Measurements from ENCODE around the gene SCUBE2. TPM values are rescaled to one million over a fixed set of nuclear protein-coding genes. Genes with fewer than 3 reads are reported as not detected.
"Not testable (repeated sequence)": the region's sequence is repeated elsewhere in the genome, so short reads cannot be mapped to it uniquely, and the experiment has no call there.

The SCUBE2 gene
- total RNA-seq, 8 experiments from 2014 or later: 0.94 to 25.4 (median 3.4) TPM

DNA sequence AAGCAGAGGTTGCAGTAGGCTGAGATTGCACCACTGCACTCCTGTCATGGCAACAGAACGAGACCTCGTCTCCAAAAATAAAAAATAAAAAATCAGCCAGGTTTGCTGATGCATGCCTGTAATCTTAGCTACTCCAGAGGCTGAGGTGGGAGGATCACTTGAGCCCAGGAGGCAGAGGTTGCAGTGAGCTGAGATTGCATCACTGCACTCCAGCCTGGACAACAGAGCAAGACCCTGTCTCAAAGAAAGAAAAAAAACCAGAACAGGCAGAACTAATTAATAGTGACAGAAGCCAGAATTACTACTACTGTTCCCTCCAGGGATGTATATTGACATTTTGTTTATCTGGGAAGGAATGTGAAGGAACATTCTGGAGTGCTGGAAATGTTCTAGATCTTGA is 7.1 kb upstream of the SCUBE2 start:
- H3K4me1 ChIP-seq (replicated peaks in 1 of 2); H3K4me3 ChIP-seq; H3K27ac ChIP-seq; in situ Hi-C loops (cut with MboI; ENCODE audit: low pct_unique_long_range_greater_than_20kb in 2 of 9, low sequenced_read_pairs in 9 of 9, unreplicated experiment in 9 of 9); ATAC-seq (replicated peaks in 6 of 8): not testable (repeated sequence)
- 28 to 100% (median 56%) methylated on average over 1 to 2 of the region's 2 CpGs; no CpG with 5 or more reads in 7 of the 10 experiments for WGBS, 10 experiments

DNA sequence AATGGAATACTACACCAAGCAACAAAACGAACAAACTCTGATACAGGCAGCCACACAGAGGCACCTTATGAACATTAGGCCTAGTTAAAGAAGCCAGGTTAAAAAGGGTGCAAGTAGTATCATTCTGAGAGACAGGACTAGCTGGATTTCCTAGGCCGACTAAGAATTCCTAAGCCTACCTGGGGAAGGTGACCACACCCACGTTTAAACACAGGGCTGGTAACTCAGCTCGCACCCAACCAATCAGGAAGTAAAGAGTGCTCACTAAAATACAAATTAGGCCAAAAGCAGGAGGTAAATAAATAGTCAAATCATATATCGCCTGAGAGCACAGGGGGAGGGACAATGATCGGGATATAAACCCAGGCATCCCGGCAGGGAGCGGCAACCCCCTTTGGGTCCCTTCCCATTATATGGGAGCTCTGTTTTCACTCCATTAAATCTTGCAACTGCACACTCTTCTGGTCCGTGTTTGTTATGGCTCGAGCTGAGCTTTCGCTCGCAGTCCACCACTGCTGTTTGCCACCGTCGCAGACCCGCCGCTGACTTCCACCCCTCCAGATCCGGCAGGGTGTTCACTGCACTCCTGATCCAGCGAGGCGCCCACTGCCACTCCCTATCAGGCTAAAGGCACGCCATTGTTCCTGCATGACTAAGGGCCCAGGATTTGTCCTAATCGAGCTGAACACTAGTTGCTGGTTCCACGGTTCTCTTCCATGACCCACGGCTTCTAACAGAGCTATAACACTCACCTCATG is 6.0 kb upstream of the SCUBE2 start:
- peaks cover 14 to 15% of the 10 kb centered on the region in 2 donors for H3K4me1 ChIP-seq (replicated peaks in 1 of 2)
- WGBS, 10 experiments: 73 to 100% (median 90%) methylated on average over 3 to 12 of the region's 23 CpGs; no CpG with 5 or more reads in 3 of the 10 experiments
- in situ Hi-C loops (cut with MboI; ENCODE audit: low pct_unique_long_range_greater_than_20kb in 2 of 9, low sequenced_read_pairs in 9 of 9, unreplicated experiment in 9 of 9); H3K4me3 ChIP-seq; ATAC-seq (replicated peaks in 6 of 8); H3K27ac ChIP-seq: not testable (repeated sequence)

DNA sequence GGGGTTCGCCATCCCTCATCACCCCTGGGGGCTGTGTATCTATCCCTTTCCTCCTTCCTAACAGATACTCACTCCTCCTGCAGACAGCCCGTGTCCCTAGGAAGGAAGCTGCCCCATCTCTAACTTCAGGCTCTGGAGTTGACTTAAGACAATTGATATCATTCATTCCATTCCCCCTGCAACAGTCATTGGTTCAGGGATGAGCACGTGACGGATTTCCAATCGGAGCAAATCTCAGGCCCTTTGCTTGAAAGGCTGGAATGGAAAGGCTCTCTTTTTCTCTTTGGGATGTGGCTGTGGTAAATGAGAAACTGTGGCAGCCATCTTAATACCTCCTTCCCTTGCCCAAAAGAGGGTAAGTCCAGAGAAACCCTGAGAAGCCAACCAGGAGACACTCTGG is 5.0 kb upstream of the SCUBE2 start:
- no peak for ATAC-seq (replicated peaks in 6 of 8)
- 46 to 100% (median 92%) methylated on average over 1 to 5 of the region's 5 CpGs for WGBS, 10 experiments
- H3K4me1 ChIP-seq (replicated peaks in 1 of 2): peaks cover 16 to 17% of the 10 kb centered on the region in 2 donors
- in situ Hi-C loops (cut with MboI; ENCODE audit: low pct_unique_long_range_greater_than_20kb in 2 of 9, low sequenced_read_pairs in 9 of 9, unreplicated experiment in 9 of 9): no loop called here
- H3K4me3 ChIP-seq: no peak overlapping the region
- H3K27ac ChIP-seq: no peak overlapping the region

- no peak for ATAC-seq (replicated peaks in 6 of 8)
- Histone ChIP-seq H3K27ac (no peak overlapping the region), H3K4me1 (replicated peaks in 1 of 2) (peaks cover 17 to 19% of the 10 kb centered on the region in 2 donors), H3K4me3 (no peak overlapping the region)
- WGBS, 10 experiments: 28 to 100% (median 89%) methylated on average over 1 to 9 of the region's 12 CpGs; no CpG with 5 or more reads in 5 of the 10 experiments
- in situ Hi-C loops (cut with MboI; ENCODE audit: low pct_unique_long_range_greater_than_20kb in 2 of 9, low sequenced_read_pairs in 9 of 9, unreplicated experiment in 9 of 9): no loop called here
Observed at GRCh38 chr11:9095421-9095820, 4.0 kb upstream of the SCUBE2 start.

- no peak overlapping the region for H3K27ac ChIP-seq
- in situ Hi-C loops (cut with MboI; ENCODE audit: low pct_unique_long_range_greater_than_20kb in 2 of 9, low sequenced_read_pairs in 9 of 9, unreplicated experiment in 9 of 9): no loop called here
Observed at GRCh38 chr11:9094420-9094819, 3.0 kb upstream of the SCUBE2 start.

GRCh38 chr11:9092853-9093778 is 1.7 kb upstream of the SCUBE2 start:
- WGBS, 10 experiments: 11 to 97% (median 41%) methylated on average over 2 to 7 of the region's 10 CpGs; no CpG with 5 or more reads in 1 of the 10 experiments
- H3K4me1 ChIP-seq (replicated peaks in 1 of 2): peaks cover 17 to 19% of the 10 kb centered on the region in 2 donors
- ATAC-seq (replicated peaks in 6 of 8): peak in 5 of 8 experiments; percentile 55 to 68 (median 58)
- in situ Hi-C loops (cut with MboI; ENCODE audit: low pct_unique_long_range_greater_than_20kb in 2 of 9, low sequenced_read_pairs in 9 of 9, unreplicated experiment in 9 of 9): no loop called here
- no peak overlapping the region for H3K4me3 ChIP-seq
- no peak overlapping the region for H3K27ac ChIP-seq

More at GRCh38 chr11:9094420-9094819, 3.0 kb upstream of the SCUBE2 start:
- no peak for ATAC-seq (replicated peaks in 6 of 8)
- 71 to 100% (median 88%) methylated on average over 1 to 5 of the region's 8 CpGs; no CpG with 5 or more reads in 6 of the 10 experiments for WGBS, 10 experiments
- no peak overlapping the region for H3K4me3 ChIP-seq
- peaks cover 17 to 19% of the 10 kb centered on the region in 2 donors for H3K4me1 ChIP-seq (replicated peaks in 1 of 2)

GRCh38 chr11:9092072-9092471 is 673 bp upstream of the SCUBE2 start:
- 40% methylated on average over 1 of the region's 4 CpGs; no CpG with 5 or more reads in 9 of the 10 experiments for WGBS, 10 experiments
- Histone ChIP-seq H3K4me1 (replicated peaks in 1 of 2) (peaks cover 17 to 19% of the 10 kb centered on the region in 2 donors), H3K27ac (no peak overlapping the region), H3K4me3 (no peak overlapping the region)
- in situ Hi-C loops (cut with MboI; ENCODE audit: low pct_unique_long_range_greater_than_20kb in 2 of 9, low sequenced_read_pairs in 9 of 9, unreplicated experiment in 9 of 9): no loop called here
- no peak for ATAC-seq (replicated peaks in 6 of 8)

GRCh38 chr11:9090488-9091043 is 833 bp downstream of the SCUBE2 start:
- WGBS, 10 experiments: 17 to 100% (median 55%) methylated on average over 1 to 8 of the region's 20 CpGs; no CpG with 5 or more reads in 4 of the 10 experiments
- in situ Hi-C loops (cut with MboI; ENCODE audit: low pct_unique_long_range_greater_than_20kb in 2 of 9, low sequenced_read_pairs in 9 of 9, unreplicated experiment in 9 of 9): no loop called here
- Histone ChIP-seq H3K4me1 (replicated peaks in 1 of 2) (peaks cover 17 to 19% of the 10 kb centered on the region in 2 donors), H3K4me3 (peak overlapping the region; percentile 31 to 40 (median 33)), H3K27ac (no peak overlapping the region)
- ATAC-seq (replicated peaks in 6 of 8): no peak

DNA sequence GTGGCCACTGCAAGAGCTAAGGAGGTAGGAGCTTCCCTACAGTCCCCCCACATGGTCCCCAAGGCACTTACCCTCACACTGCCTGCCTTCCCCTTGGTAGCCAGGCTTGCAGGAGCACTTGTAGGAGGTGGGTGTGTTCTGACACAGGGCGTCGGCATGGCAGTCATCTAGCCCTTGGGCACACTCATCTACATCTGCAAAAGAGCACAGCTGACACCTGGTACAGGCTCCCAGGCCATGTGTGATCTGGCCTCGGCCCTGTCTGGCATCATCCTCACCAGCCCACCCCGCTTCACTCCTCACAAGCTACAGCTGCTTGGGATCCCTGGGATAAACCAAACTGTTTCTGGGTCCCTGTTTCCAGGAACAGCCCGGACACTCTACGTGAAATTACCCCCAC is 1.8 kb downstream of the SCUBE2 start:
- peak in 3 of 8 experiments; percentile 84 to 90 (median 86) for ATAC-seq (replicated peaks in 6 of 8)
- WGBS, 10 experiments: 37 to 87% (median 73%) methylated on average over 2 to 6 of the region's 6 CpGs; no CpG with 5 or more reads in 5 of the 10 experiments

DNA sequence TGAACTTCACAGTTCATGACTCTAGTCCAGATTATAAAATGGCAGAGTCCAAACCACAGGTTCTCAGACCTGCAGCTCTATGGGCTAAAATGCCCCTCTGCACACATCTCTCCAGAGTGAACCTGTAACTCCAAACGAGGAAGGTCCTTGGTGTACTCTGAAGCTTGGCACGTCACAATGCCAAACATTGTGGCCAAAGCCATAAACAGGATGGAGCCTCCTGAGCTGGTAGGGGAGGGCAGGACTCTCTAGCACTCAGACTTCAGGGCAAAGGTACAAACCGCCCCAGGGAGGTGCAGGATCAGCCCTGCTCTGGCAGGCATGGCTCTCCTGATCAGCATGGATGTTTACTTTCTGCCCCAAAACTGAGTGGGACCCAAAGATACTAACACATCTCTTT is 2.3 kb downstream of the SCUBE2 start:
- no peak for ATAC-seq (replicated peaks in 6 of 8)
- H3K27ac ChIP-seq: no peak overlapping the region
- in situ Hi-C loops (cut with MboI; ENCODE audit: low pct_unique_long_range_greater_than_20kb in 2 of 9, low sequenced_read_pairs in 9 of 9, unreplicated experiment in 9 of 9): no loop called here

More for the DNA sequence above, 1.8 kb downstream of the SCUBE2 start:
- Histone ChIP-seq H3K4me3 (no peak overlapping the region), H3K4me1 (replicated peaks in 1 of 2) (peaks cover 17 to 19% of the 10 kb centered on the region in 2 donors), H3K27ac (no peak overlapping the region)
- in situ Hi-C loops (cut with MboI; ENCODE audit: low pct_unique_long_range_greater_than_20kb in 2 of 9, low sequenced_read_pairs in 9 of 9, unreplicated experiment in 9 of 9): no loop called here

GRCh38 chr11:9082575-9082974 is 8.8 kb downstream of the SCUBE2 start:
- in situ Hi-C loops (cut with MboI; ENCODE audit: low pct_unique_long_range_greater_than_20kb in 2 of 9, low sequenced_read_pairs in 9 of 9, unreplicated experiment in 9 of 9): no loop called here
- ATAC-seq (replicated peaks in 6 of 8): no peak
- H3K4me3 ChIP-seq: no peak overlapping the region
- H3K4me1 ChIP-seq (replicated peaks in 1 of 2): no peaks in the 10 kb centered on the region
- no peak overlapping the region for H3K27ac ChIP-seq
- 89 to 100% (median 91%) methylated on average over 1 to 4 of the region's 4 CpGs for WGBS, 10 experiments

More for the DNA sequence above, 2.3 kb downstream of the SCUBE2 start:
- peaks cover 17 to 19% of the 10 kb centered on the region in 2 donors for H3K4me1 ChIP-seq (replicated peaks in 1 of 2)
- 40 to 100% (median 86%) methylated on average over 1 to 3 of the region's 3 CpGs; no CpG with 5 or more reads in 6 of the 10 experiments for WGBS, 10 experiments
- H3K4me3 ChIP-seq: no peak overlapping the region

DNA sequence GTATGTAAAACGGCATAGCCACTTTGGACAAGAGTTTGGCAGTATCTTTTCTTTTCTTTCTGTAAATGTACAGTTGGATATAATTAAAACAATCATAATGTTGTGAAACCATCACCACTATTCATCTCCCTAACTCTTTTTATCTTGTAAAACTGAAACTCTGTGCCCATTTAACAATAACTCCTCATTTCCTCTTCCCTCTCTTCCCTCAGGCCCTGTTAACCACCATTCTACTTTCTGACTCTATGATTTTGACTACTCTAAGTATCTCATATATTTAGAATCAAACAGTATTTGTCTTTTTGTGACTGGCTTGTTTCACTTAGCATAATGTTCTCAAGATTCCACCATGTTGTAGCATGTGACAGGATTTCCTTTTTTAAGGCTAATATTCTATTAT is 10.2 kb downstream of the SCUBE2 start:
- WGBS, 10 experiments: 0 to 100% (median 40%) methylated on average over 1 of the region's 1 CpG; no CpG with 5 or more reads in 3 of the 10 experiments
- no peak for ATAC-seq (replicated peaks in 6 of 8)
- in situ Hi-C loops (cut with MboI; ENCODE audit: low pct_unique_long_range_greater_than_20kb in 2 of 9, low sequenced_read_pairs in 9 of 9, unreplicated experiment in 9 of 9): no loop called here

More for the DNA sequence above, 10.2 kb downstream of the SCUBE2 start:
- H3K4me1 ChIP-seq (replicated peaks in 1 of 2): no peaks in the 10 kb centered on the region
- no peak overlapping the region for H3K4me3 ChIP-seq
- H3K27ac ChIP-seq: no peak overlapping the region

Measured in motor neuron (in vitro differentiated cells).